ENCODE measurements around the gene F2.
"Not testable (repeated sequence)": the region's sequence is repeated elsewhere in the genome, so short reads cannot be mapped to it uniquely, and the experiment has no call there.

The F2 gene

GRCh38 chr11:46719048-46719542 lies at the start of gene F2:
F2 (plus strand) TSS chr11:46719213; CDS start chr11:46719236, 23 bp downstream.
- DNase-seq, result no peak

GRCh38 chr11:46669711-46670139 lies 49.3 kb upstream of the F2 start:
- DNase-seq, result no peak

GRCh38 chr11:46670521-46670920 lies 48.5 kb upstream of the F2 start:
- not testable (repeated sequence) for DNase-seq

- no peak for DNase-seq
These were observed 47.1 kb upstream of the F2 start for GRCh38 chr11:46671958-46672315.

GRCh38 chr11:46672381-46672839 lies 46.6 kb upstream of the F2 start:
- no peak for DNase-seq

- DNase-seq, result no peak
These were observed 45.1 kb upstream of the F2 start for GRCh38 chr11:46673713-46674462.

- DNase-seq, result no peak
These were observed 44.3 kb upstream of the F2 start for GRCh38 chr11:46674463-46675287.

- peak; percentile 27 for DNase-seq
These were observed 43.6 kb upstream of the F2 start for GRCh38 chr11:46675288-46675851.

- DNase-seq, result no peak
These were observed 43.1 kb upstream of the F2 start for GRCh38 chr11:46675949-46676348.

GRCh38 chr11:46676436-46677158 lies 42.4 kb upstream of the F2 start:
- no peak for DNase-seq

GRCh38 chr11:46677169-46677568 lies 41.8 kb upstream of the F2 start:
- no peak for DNase-seq

GRCh38 chr11:46677991-46678740 lies 40.8 kb upstream of the F2 start:
- no peak for DNase-seq

- no peak for DNase-seq
These were observed 40.3 kb upstream of the F2 start for GRCh38 chr11:46678741-46679130.

GRCh38 chr11:46679241-46680163 lies 39.5 kb upstream of the F2 start:
- DNase-seq, result no peak

- no peak for DNase-seq
These were observed 38.8 kb upstream of the F2 start for GRCh38 chr11:46680164-46680760.

- DNase-seq, result no peak
These were observed 38.2 kb upstream of the F2 start for GRCh38 chr11:46680815-46681214.

- no peak for DNase-seq
These were observed 37.2 kb upstream of the F2 start for GRCh38 chr11:46681814-46682213.

- DNase-seq, result no peak
These were observed 36.0 kb upstream of the F2 start for GRCh38 chr11:46682773-46683752.

- no peak for DNase-seq
These were observed 34.6 kb upstream of the F2 start for GRCh38 chr11:46684367-46684766.
